ENCODE measurements around the gene NEUROD1.

- TF ChIP-seq CTCF (IDR thresholded peaks at IDR 0.05; ENCODE audit: insufficient read depth, low read length, poor library complexity, severe bottlenecking) (no peak), EZH2phosphoT487 (conservative IDR thresholded peaks at IDR 0.05; ENCODE audit: low read length) (no peak)
Observed at GRCh38 chr2:181725476-181725875, 45.2 kb upstream of the NEUROD1 start.
